SK-N-SH (cell line): Measurements from ENCODE around the gene LENEP. TPM values are rescaled to one million over a fixed set of nuclear protein-coding genes. Genes with fewer than 3 reads are reported as not detected.

Source experiments
- CTCF ChIA-PET: fragments of 300-600, 350-600 bp; formaldehyde crosslinking; extraction: SDS; loops from one replicate; lab custom pipeline; 2021; lab: Yijun Ruan, JAX
- POLR2A ChIA-PET: fragments of 350-600 bp; sonication (Branson Sonifier 250); formaldehyde crosslinking; extraction: SDS; loops from one replicate; lab custom pipeline; 2020; ENCODE audit warnings: antibody characterized with exemption, inconsistent platforms; lab: Yijun Ruan, JAX
- DNase-seq: peaks from one replicate; pipeline ENCODE4 v3.0.0; 2012
- H2AFZ ChIP-seq: fragments of 200-600 bp; sonication (generic); 2 replicates; pipeline ENCODE4 v1.8.1; 2016; ENCODE audit warnings: antibody characterized with exemption, mild to moderate bottlenecking, low read depth
- H3F3A ChIP-seq: fragments of 200-600 bp; sonication (generic); replicated peaks from 2 replicates; pipeline ENCODE3; 2016; ENCODE audit warnings: antibody characterized with exemption, mild to moderate bottlenecking; ENCODE audit not compliant: insufficient read depth
- H3K27ac ChIP-seq, 2 experiments: fragments of 200-500 bp in 1 of 2; fragments of 200-600 bp in 1 of 2; sonication (Bioruptor generic) in 1 of 2; sonication (generic), shearing (Covaris generic) in 1 of 2; 2 replicates each; pipeline versions ENCODE4 v1.5.1 to v1.6.1; 2014 to 2016; ENCODE audit warnings: low read depth in 2 of 2, inconsistent platforms in 1 of 2, low read length in 1 of 2, mild to moderate bottlenecking in 1 of 2, mixed read lengths in 1 of 2
- H3K27me3 ChIP-seq: fragments of 200-600 bp; sonication (generic), shearing (Covaris generic); 2 replicates; pipeline ENCODE4 v1.6.1; 2016; ENCODE audit warnings: mixed run types; ENCODE audit not compliant: insufficient read depth
- H3K36me3 ChIP-seq, 2 experiments: fragments of 200-500 bp in 1 of 2; fragments of 200-600 bp in 1 of 2; sonication (Bioruptor generic) in 1 of 2; sonication (generic) in 1 of 2; replicated peaks in 1 of 2; 2 replicates each; pipeline versions ENCODE3 to v1.5.1; 2014 to 2016; ENCODE audit warnings: low read length in 1 of 2, mild to moderate bottlenecking in 1 of 2; ENCODE audit not compliant: insufficient read depth in 2 of 2, control insufficient read depth in 1 of 2
- H3K4me1 ChIP-seq, 2 experiments: fragments of 200-500 bp in 1 of 2; fragments of 200-600 bp in 1 of 2; sonication (Bioruptor generic) in 1 of 2; sonication (generic), shearing (Covaris generic) in 1 of 2; 2 replicates each; pipeline versions ENCODE4 v1.5.1 to v1.6.1; 2014 to 2016; ENCODE audit warnings: low read depth in 1 of 2, low read length in 1 of 2, mixed run types in 1 of 2; ENCODE audit not compliant: insufficient read depth in 2 of 2, control insufficient read depth in 1 of 2
- H3K4me2 ChIP-seq: fragments of 200-600 bp; sonication (generic), shearing (Covaris generic); 2 replicates; pipeline ENCODE4 v1.6.1; 2017; ENCODE audit warnings: mixed run types
- H3K4me3 ChIP-seq, 2 experiments: fragments of 200-500 bp in 1 of 2; fragments of 200-600 bp in 1 of 2; sonication (Bioruptor generic) in 1 of 2; sonication (generic), shearing (Covaris generic) in 1 of 2; 2 replicates each; pipeline versions ENCODE4 v1.5.1 to v1.8.1; 2014 to 2016; ENCODE audit warnings: low read depth in 2 of 2, inconsistent platforms in 1 of 2, low read length in 1 of 2, mild to moderate bottlenecking in 1 of 2, mixed read lengths in 1 of 2, moderate library complexity in 1 of 2
- H3K79me2 ChIP-seq: fragments of 200-600 bp; sonication (generic); 2 replicates; pipeline ENCODE4 v1.8.1; 2017; ENCODE audit warnings: mild to moderate bottlenecking; ENCODE audit not compliant: insufficient read depth
- H3K9ac ChIP-seq: fragments of 200-600 bp; sonication (generic); 2 replicates; pipeline ENCODE4 v1.6.1; 2017; ENCODE audit warnings: mixed run types
- H3K9me2 ChIP-seq: fragments of 200-600 bp; sonication (generic); 2 replicates; pipeline ENCODE4 v1.6.1; 2017; ENCODE audit warnings: mixed run types
- H3K9me3 ChIP-seq: fragments of 200-600 bp; sonication (generic); 2 replicates; pipeline ENCODE4 v1.6.1; 2017; ENCODE audit warnings: mixed run types, mild to moderate bottlenecking, moderate library complexity
- H4K20me1 ChIP-seq: fragments of 200-600 bp; sonication (generic); 2 replicates; pipeline ENCODE4 v1.6.1; 2017; ENCODE audit warnings: mild to moderate bottlenecking, mixed run types; ENCODE audit not compliant: insufficient read depth
- CTCF ChIP-seq: fragments of 200-600 bp; sonication (generic); IDR thresholded peaks from 2 replicates; pipeline ENCODE4 v1.6.1; 2017; ENCODE audit warnings: antibody characterized with exemption, mild to moderate bottlenecking, moderate library complexity
- FOSL2 ChIP-seq: IDR thresholded peaks from 2 replicates; pipeline ENCODE4 v1.4.0; 2012; ENCODE audit warnings: low read depth, mild to moderate bottlenecking, moderate library complexity, borderline replicate concordance
- FOXJ3 ChIP-seq: sonication (generic); formaldehyde crosslinking; IDR thresholded peaks from 2 replicates; pipeline ENCODE4 v1.5.1; 2020; ENCODE audit warnings: mild to moderate bottlenecking, missing genetic modification reagents
- JUND ChIP-seq: IDR thresholded peaks from 2 replicates; pipeline ENCODE4 v1.4.0; 2012
- MEF2A ChIP-seq: IDR thresholded peaks from 2 replicates; pipeline ENCODE4 v1.4.0; 2012; ENCODE audit warnings: low read depth, borderline replicate concordance
- RAD21 ChIP-seq: IDR thresholded peaks from 2 replicates; pipeline ENCODE4 v1.6.1; 2012; ENCODE audit warnings: mild to moderate bottlenecking, low read length
- SMC3 ChIP-seq: IDR thresholded peaks from 2 replicates; pipeline ENCODE4 v1.6.1; 2012; ENCODE audit warnings: low read depth, low read length, improper control_type of control experiment
- TEAD4 ChIP-seq: IDR thresholded peaks from 2 replicates; pipeline ENCODE4 v1.4.0; 2012; ENCODE audit warnings: mild to moderate bottlenecking, borderline replicate concordance; ENCODE audit not compliant: insufficient read depth
- ZBTB33 ChIP-seq: IDR thresholded peaks from 2 replicates; pipeline ENCODE4 v1.4.0; 2012; ENCODE audit warnings: low read depth, borderline replicate concordance
- WGBS: methylation state at CpG from one replicate; pipeline ENCODE4 v1.1.6; 2017; ENCODE audit warnings: low lambda C conversion rate; 5-methylcytosine and 5-hydroxymethylcytosine counted together
- polyA plus RNA-seq, 3 experiments: library from polyadenylated mRNA; depleted of rRNA; stranded (reverse); fragments of >200 nt; gene quantifications; 2 replicates each; pipeline ENCODE4 v1.2.3, GENCODE V29; 2012

The LENEP gene
- polyA plus RNA-seq (2012; rRNA removed) = 0.26 TPM in 1 of 2 replicates, not detected in the other
- polyA plus RNA-seq (2012; cell fraction: cytosol; rRNA removed) = not detected in 2 replicates
- 0.13 and 0.40 TPM in 2 replicates for polyA plus RNA-seq (2012; cell fraction: nucleus; rRNA removed)

- Histone ChIP-seq H3K9me2 (no peaks in the 10 kb centered on the region), H3K4me3 (no peak within 1 kb of the TSS), H2AFZ (no peak within 1 kb of the TSS), H3F3A (peaks cover 4% of the 10 kb centered on the region), H3K27me3 (no peaks in the 10 kb centered on the region), H3K9ac (no peak within 1 kb of the TSS), H3K27ac (peak within 1 kb of the TSS; percentile 14 to 43; a peak in 2 of 4 replicates), H3K4me2 (no peak within 1 kb of the TSS), H3K36me3 (peaks cover 16 to 19% of the 10 kb centered on the region in 2 experiments), H3K9me3 (no peaks in the 10 kb centered on the region), H3K4me1 (peaks cover 3 to 23% of the 10 kb centered on the region in 2 experiments), H4K20me1 (no peaks in the 10 kb centered on the region), H3K79me2 (peaks cover 5% of the 10 kb centered on the region; the same call in 1 of the 2 replicates)
- CTCF ChIA-PET = interaction anchor here (0.8 to 14.0 kb wide), 15 partner anchors 10 to 179 kb away, joined by 3 to 640 read pairs (median 4); partner anchors contain the start of genes ADAM15, CKS1B, FLAD1 and KRTCAP2
- POLR2A ChIA-PET = interaction anchor here (0.7 to 3.9 kb wide), 10 partner anchors 10 to 513 kb away, joined by 3 to 22 read pairs (median 4); partner anchors contain the start of genes ADAM15, CKS1B, FLAD1 and PBXIP1
- no peak for TF ChIP-seq ZBTB33
- TF ChIP-seq FOXJ3 (CRISPR knock-in tag) = no peak
- TF ChIP-seq FOSL2 = no peak
- no peak for TF ChIP-seq SMC3
- TF ChIP-seq TEAD4 = no peak
- TF ChIP-seq JUND = no peak
- peak; percentile 9 for DNase-seq
- WGBS = 67% methylated on average over 3 of the region's 8 CpGs
Measured at GRCh38 chr1:154993572-154994268, at the start of gene LENEP. LENEP (plus strand) TSS chr1:154993586; CDS start chr1:154993608, 22 bp downstream.

GRCh38 chr1:154943649-154944400 is 49.6 kb upstream of the LENEP start:
- DNase-seq = peak; percentile 83
- Histone ChIP-seq H3K36me3 (peaks cover 0 to 21% of the 10 kb centered on the region in 2 experiments), H3K9me2 (no peaks in the 10 kb centered on the region), H2AFZ (no peak overlapping the region; the same call in 1 of the 2 replicates), H4K20me1 (no peaks in the 10 kb centered on the region), H3K27me3 (no peaks in the 10 kb centered on the region), H3K9me3 (no peaks in the 10 kb centered on the region), H3K79me2 (no peaks in the 10 kb centered on the region), H3K9ac (no peak overlapping the region), H3K4me2 (no peak overlapping the region), H3K4me1 (peaks cover 4 to 25% of the 10 kb centered on the region in 2 experiments; a peak in 2 of 4 replicates), H3F3A (peaks cover 7% of the 10 kb centered on the region), H3K4me3 (no peak overlapping the region), H3K27ac (no peak overlapping the region)
- ChIA-PET CTCF (interaction anchor here (0.6 to 4.9 kb wide), 46 partner anchors 7 to 516 kb away, joined by 3 to 21 read pairs (median 4); partner anchors contain the start of genes ADAM15, KRTCAP2 and PMVK), POLR2A (interaction anchor here (0.5 to 2.8 kb wide), 2 partner anchors 11 to 16 kb away, joined by 5 to 10 read pairs; partner anchors contain the start of gene PBXIP1)
- 26% methylated on average over 6 of the region's 6 CpGs for WGBS
- peak; percentile 73; the same call in 1 of the 2 replicates for TF ChIP-seq SMC3
- TF ChIP-seq RAD21 = peak; percentile 80
- peak; percentile 82 for TF ChIP-seq CTCF
- TF ChIP-seq MEF2A = no peak
